Skin epidermis (tissue), 12 donors: ENCODE data around the gene SPEN.
"Not testable (repeated sequence)": the region's sequence is repeated elsewhere in the genome, so short reads cannot be mapped to it uniquely, and the experiment has no call there.

ENCODE experiments used
- H3K27ac ChIP-seq, 21 experiments: fragments of 200-600 bp; sonication (generic) in 11 of 21; one replicate each; pipeline ENCODE4 v1.5.0; 2020; ENCODE audit warnings: mild to moderate bottlenecking in 3 of 21, inconsistent platforms in 2 of 21, moderate library complexity in 2 of 21
- H3K4me3 ChIP-seq, 7 experiments: fragments of 200-600 bp; sonication (generic) in 2 of 7; one replicate each; pipeline ENCODE4 v1.5.0; 2020; ENCODE audit warnings: inconsistent platforms in 2 of 7, mild to moderate bottlenecking in 2 of 7, moderate library complexity in 1 of 7

The SPEN gene

DNA sequence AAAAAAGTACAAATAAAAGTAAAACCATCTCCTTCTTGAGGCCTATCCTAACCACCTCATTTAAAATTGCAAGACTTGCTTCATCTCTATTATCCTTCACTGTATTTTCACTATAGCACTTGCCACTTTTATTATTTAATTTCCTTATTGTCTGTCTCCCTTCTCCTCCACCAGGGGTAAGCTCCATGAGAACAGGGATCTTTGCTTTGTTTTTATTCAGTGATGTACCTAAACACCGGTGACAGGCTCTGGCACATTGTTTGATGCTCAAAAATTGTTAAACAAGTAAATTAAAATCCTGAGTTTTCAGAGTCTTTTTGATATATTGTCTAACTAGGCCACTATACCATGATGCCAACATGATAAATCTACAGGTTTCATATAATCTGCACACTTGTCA lies 17.2 kb upstream of the SPEN start:
- no peak overlapping the region for H3K4me3 ChIP-seq
- H3K27ac ChIP-seq = peak overlapping the region in 7 of 21 experiments; percentile 23 to 60 (median 33)

DNA sequence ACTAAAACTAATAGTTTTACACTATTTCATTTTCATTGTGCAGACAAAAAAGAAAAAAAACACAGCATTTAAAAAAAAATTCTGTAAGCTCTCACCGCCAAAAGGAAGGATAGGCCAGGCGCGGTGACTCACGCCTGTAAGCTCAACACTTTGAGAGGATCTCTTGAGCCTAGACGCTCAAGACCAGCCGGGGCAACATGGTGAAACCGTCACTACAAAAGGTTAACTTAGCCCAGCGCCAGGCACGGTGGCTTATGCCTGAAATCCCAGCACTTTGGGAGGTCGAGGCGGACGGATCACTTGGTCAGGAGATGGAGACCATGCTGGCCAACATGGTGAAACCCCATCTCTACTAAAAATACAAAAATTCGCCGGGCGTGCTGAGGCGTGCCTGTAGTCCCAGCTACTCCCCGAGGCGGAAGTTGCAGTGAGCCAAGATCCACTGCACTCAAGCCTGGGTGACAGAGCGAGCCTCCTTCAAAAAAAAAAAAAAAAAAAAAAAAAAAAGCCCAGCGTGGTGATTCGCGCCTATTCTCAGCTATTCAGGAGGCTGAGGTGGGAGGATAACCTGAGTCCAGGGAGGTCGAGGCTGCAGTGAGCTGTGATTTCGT lies 14.3 kb upstream of the SPEN start:
- peak overlapping the region in 20 of 21 experiments; percentile 54 to 100 (median 98) for H3K27ac ChIP-seq

DNA sequence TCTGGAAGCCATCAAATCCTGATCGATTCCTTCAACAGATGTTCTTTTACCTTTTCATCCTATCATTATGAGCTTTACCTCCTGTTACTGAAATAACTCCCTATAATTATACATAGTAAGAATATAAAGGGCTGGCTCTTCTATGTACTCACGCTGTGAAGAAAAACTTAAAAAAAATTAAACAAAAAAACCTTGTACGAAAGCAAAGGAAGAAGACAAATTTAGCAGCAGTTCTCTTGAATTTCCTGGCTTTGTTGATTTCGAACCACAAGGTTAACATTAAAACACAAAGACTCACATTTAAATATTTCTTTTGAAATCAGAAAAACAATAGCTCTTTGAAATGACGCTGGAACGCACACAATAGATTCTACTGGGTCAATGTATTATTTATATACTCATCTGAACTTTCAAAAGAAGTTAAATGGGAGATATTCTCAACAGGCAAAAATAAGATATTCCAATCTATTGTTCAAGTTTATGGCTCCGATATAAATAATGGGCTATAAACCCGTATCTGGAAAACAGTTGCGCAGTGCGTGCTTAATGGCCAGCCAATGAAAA lies 13.6 kb upstream of the SPEN start:
- H3K4me3 ChIP-seq = peak overlapping the region; percentile 51 to 81 (median 66)
- H3K27ac ChIP-seq = peak overlapping the region in 20 of 21 experiments; percentile 86 to 100 (median 99)

More for the DNA sequence above, 14.3 kb upstream of the SPEN start:
- H3K4me3 ChIP-seq = peak overlapping the region; percentile 51 to 81 (median 66)

DNA sequence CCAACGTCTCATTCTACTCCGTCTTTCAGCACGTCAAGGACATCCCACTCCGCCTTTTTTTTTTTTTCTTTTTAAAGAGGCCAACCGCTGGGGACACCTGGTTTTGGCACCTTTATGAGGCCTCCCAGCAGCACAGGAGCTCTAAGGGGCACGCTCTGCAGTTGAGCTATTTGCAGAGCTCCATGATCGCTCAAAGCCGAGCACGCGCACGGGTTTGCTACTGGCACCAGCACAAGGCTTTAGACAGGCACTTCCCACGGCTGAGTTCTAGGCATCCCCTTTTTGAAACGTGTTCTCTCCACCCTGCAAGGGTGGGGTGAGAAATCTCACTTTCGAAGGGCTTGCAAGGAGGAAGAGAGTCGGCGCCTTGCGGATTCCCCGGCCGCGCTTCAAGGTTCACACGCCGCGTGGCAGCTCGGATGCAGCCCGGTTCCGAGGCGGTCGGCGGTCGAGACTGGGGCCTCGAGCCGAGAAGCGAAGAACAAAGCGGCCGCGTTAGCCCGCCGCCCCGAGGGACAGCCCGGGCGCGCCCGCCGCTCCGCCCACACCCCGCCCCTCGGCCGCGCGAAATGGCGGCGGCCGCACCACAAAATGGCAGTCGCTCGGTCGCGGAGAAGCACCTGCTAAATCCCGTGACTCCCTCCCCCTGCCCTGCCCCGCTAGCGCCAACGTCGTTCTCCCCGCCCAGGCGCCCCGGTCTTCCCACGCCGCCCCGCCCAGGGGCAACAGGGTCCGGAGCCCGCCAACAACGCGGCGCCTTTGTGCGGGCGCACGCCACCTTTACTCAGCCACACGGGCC lies 12.9 kb upstream of the SPEN start:
- Histone ChIP-seq H3K4me3 (peak overlapping the region; percentile 51 to 81 (median 66)), H3K27ac (peak overlapping the region; percentile 86 to 100 (median 99))

DNA sequence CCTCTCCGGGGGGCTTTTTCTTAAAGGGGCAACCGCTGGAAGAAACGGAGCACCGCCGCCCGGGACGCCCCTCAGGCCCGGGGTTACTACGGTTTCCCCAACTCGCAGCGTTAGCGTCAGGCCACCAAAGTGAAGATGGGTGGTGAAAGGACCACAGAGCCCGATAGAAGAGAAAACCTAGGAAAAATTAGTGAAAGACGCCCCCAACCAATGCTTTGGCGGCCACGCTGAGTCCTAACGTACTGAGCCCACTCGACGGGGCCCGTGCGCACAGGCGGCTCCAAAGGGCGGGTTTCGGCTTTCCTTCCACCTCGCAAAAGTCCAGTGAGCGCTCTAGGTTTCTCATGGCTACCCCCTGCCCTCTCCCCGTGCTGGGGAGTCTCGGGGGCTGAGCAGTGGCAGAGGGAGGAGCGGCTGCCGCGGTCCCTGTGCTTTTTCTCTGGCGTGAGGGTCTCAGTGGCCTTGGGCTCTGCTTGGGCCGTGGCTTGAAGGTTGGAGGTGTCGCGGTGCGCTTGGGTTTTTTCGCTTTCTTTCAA lies 12.2 kb upstream of the SPEN start:
- H3K27ac ChIP-seq = peak overlapping the region; percentile 86 to 100 (median 99)
- peak overlapping the region; percentile 51 to 81 (median 66) for H3K4me3 ChIP-seq

DNA sequence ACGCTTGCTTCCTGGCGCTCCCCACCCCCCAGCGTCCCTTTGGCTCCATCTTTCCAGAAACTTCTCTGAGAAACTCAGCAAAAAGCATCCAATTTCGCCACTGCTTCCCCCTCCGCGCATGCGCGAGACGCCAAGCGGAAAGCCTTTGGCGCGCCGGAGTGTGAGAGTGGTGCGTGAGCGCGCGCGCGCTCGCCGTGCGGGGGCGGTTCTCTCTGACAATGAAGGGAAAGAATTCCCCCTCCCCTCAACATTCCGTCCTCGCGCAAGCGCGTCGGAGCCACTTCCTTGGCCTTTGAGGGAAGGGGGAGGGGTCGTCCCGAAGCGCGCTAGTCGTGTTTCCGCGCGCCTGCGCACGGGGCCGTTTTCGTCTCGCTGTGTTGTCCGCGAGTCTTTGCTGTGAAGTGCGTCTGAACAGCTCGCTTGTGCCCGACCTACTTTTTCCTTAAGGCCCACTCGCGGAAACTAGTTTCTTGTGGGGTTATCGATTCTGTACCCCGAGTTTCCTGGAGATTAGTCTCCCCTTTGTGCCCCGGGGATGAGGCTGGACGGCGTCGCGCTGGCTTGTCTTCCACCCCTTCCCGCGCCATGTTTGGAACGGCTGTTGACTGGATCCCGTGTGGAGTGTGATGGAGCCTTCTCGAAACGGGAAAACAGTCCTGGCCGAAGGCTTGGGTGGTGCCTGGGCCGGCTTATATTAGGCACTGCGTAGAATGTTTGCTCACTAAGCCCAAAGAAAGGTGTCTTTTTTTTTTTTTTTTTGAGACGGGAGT lies 11.6 kb upstream of the SPEN start:
- peak overlapping the region; percentile 51 to 81 (median 66) for H3K4me3 ChIP-seq

DNA sequence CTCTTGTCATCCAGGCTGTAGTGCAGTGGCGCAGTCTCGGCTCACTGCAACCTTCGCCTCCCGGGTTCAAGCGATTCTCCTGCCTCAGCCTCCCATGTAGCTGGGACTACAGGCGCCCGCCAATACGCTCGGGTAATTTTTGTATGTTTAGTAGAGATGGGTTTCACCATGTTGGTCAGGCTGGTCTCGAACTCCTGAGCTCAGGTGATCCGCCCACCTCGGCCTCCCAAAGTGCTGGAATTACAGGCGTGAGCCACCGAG lies 11.1 kb upstream of the SPEN start:
- H3K4me3 ChIP-seq = peak overlapping the region; percentile 51 to 81 (median 66)

More for the DNA sequence above, 11.6 kb upstream of the SPEN start:
- peak overlapping the region; percentile 86 to 100 (median 99) for H3K27ac ChIP-seq

DNA sequence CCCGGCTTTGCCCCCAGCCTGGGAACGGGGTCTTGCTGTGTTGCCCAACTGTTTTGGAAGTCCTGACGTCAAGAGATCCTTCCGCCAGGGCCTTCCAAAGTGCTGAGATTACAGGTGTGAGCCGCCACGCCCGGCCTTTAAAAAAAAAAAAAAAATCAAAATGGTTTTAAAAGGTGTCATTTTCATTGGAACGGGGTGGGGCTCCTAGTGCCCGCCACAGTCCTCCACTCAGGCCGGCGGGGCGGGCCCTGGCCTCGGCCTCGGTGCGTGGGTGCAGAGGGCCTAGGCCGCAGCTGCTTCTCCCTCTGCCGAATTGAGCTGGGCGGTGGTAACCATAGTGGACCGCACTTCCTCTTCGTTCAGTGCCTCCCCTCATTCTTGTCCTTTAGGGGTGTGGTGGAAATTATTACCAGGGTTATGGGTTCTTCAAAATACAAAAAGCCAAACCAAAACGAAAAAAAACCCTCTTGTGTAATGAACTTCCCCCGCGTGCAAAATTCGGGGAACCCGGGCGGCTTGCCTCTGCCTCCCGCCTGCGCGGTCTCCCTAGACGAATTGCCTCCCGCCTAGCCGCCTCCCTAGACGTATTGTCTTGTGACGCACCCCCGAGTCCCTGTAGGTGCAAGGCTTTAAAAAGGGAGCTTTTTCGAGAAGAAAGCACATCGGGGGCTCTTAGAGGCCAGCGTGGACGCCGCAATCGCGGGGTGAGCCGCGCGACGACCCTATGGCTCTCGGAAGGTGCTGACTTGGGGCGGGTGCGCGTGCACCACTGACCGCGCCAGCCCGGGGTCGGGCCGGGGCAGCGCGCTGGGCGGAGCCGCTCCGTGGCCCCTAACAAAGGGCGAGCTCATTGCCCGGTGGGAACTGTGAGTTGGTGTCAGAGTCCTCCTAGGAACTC lies 10.5 kb upstream of the SPEN start:
- Histone ChIP-seq H3K27ac (peak overlapping the region; percentile 27 to 100 (median 99)), H3K4me3 (peak overlapping the region; percentile 22 to 79 (median 65))

More for the DNA sequence above, 11.1 kb upstream of the SPEN start:
- peak overlapping the region; percentile 27 to 100 (median 99) for H3K27ac ChIP-seq

DNA sequence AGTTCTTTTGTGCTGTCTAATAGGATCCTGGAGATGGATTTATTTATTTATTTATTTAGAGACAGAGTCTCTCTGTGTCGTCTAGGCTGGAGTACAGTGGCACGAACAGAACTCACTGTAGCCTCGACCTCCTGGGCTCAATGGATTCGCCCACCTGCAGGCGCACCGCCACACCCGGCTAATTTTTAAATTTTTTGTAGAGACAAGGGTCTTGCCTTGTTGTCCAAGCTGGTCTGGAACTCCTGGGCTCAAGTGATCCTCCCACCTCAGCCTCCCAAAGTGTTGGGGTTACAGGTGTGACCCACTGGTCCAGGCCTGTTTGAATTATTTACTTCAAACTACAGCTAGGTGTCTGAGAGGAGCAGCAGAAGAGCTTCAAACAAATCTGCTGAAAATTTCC lies 9.6 kb upstream of the SPEN start:
- peak overlapping the region in 3 of 7 experiments; percentile 22 to 65 (median 24) for H3K4me3 ChIP-seq
- peak overlapping the region in 10 of 21 experiments; percentile 88 to 100 (median 99) for H3K27ac ChIP-seq

DNA sequence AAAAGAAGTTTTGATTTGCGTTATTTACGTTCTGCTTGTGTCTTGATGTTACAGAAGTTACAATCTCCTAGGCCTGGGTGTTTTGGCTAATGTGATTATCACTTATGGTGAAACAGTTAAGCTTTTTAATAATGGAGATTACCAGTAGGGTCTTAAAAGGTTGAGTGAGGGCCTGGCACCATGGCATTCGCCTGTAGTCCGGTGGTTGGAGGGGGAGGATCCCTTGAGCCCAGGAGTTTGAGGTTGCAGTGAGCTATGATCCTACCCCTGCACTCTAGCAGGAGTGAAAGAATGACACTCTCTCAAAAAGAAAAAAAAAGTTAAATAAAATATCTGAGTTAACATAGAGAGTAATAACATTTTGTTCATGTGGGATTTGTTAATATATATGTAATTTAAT lies 8.8 kb upstream of the SPEN start:
- peak overlapping the region in 1 of 21 experiments; percentile 18 for H3K27ac ChIP-seq
- no peak overlapping the region for H3K4me3 ChIP-seq

DNA sequence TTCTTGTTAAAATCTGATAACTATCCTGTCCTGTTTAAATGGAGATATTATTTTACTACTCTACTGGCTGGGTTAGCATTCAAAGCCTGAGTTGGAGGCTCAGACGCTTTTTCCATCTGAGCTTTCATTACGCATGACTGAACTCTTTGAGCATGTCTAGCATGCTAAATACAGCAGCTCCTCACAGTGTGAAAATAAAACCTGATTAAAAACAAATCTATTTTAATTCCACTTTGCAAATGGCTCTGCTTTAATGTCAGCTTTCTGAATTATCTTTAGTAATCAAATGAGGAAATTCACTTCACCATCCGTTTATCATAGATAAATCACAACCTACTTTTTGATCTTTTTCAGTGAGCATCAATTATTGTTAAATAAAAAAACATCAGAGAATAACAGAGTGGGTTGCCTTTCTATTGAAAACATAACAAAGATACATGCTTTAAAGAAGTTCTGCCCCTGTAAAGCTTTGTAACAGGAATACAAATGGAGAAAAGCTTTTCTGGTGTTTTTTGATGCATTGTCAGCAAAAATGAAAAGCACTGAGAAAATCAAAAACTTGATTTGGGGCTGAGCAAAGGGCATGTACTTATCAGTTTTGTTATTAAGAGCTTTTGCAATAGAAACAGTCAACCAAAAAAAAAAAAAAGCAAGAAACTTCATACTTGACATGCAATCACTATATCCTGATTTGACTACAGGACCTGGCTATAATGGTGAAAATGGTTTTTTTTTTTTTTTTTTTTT lies 3.5 kb upstream of the SPEN start:
- Histone ChIP-seq H3K27ac (peak overlapping the region in 3 of 21 experiments; percentile 4 to 45 (median 33)), H3K4me3 (no peak overlapping the region)

DNA sequence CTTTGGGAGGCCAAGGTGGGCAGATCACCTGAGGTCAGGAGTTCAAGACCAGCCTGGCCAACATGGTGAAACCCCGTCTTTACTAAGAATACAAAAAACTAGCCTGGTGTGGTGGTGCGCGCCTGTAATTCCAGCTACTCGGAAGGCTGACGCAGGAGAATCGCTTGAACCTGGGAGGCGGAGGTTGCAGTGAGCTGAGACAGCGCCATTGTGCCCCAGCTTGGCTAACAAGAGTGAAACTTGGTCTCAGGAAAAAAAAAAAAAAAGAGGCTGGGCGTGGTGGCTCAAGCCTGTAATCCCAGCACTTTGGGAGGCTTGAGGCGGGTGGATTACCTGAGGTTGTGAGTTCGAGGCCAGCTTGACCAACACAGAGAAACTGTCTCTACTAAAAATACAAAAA lies 1.5 kb upstream of the SPEN start:
- peak overlapping the region in 1 of 7 experiments; percentile 89 for H3K4me3 ChIP-seq
- not testable (repeated sequence) for H3K27ac ChIP-seq

DNA sequence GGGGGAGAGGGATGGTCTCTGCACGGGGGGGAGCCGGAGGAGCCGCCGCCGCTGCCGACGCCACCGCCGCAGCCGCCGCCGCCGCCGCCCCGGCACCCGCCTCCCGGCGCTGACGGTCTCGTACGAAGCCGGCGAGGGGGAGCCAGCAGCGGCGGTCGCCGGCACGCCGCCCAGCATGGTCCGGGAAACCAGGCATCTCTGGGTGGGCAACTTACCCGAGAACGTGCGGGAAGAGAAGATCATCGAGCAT lies 311 bp downstream of the SPEN start:
- peak overlapping the region; percentile 55 to 96 (median 72) for H3K4me3 ChIP-seq
- peak overlapping the region; percentile 83 to 98 (median 93) for H3K27ac ChIP-seq

DNA sequence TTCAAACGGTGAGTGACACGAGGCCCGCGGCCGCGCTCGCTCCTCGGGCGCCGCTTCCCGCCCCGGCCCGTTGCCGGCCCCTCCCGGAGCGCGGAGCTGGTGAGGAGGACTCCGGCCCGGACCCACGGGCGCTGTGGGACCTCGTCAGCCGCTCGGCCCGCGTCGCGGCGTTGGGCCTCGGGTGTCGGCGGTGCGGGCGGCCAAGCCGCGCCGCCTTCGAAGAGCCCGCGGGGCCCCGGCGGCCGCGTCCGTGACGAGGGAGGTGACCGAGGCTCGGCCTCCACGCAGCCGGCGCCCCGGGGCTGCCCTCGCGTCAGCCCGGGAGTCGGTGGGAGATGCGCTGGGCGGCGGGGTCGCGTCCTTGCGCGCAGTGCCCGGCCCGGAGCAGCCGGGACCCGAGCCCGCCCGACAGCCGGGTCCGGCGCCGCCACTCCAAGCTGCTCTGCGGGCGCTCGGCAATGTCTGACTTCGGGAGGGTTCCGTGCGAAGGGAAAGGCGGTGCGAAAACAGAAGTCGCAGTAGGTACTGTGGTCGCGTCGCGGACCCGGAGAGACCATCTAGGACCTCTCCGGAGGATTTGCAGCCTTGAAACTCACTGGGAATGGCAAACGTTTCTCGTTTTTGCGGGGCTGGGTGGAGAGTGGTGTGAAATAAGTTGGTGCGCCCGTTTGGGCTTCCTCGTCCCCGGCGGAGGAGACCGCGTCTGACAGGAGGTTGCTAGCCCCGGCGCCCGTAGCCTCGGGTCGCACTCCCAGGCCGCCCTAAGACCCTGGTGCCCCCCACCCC lies 829 bp downstream of the SPEN start:
- Histone ChIP-seq H3K27ac (peak overlapping the region; percentile 83 to 98 (median 93)), H3K4me3 (peak overlapping the region; percentile 55 to 96 (median 72))

DNA sequence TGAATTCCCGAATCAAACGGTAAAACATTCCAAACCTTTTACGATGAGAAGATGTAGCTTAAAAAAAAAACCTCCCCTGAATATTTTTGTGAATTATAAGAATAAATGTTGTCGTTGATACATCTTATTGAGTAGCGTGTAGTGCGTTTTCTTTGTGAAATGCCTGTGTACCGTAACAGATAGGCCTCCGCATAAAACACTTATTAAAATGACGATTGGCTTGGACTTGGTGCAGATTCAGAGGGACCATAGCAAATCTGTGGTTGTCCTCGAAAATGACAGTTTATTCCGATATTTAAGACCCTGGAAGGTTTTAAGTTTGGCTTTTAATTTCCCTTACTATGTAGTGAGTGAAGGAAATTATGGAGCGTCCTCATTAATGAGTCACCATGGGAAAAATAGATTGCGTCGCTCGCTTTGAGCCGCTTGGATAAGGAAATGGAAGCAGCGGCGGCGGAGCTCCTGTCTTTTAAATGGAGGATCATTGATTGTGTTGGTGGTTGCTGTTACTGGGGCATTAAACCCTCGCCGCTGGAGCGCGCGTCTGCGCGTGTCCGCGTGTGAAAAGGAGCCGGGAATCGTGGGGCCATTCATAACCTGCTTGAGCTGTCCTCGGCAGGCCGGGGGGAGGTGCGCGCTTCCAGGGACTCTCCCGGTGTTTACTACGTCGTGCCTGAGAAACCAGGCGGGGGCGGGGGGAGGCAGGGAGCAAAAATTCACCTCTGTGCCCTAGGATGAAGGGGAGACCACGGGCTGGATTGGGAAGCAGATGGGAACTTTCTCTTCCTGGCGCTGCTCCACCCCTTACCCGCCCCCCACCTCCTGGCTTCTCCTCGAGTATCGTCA lies 1.6 kb downstream of the SPEN start:
- Histone ChIP-seq H3K4me3 (peak overlapping the region; percentile 55 to 96 (median 72)), H3K27ac (peak overlapping the region; percentile 83 to 98 (median 93))

DNA sequence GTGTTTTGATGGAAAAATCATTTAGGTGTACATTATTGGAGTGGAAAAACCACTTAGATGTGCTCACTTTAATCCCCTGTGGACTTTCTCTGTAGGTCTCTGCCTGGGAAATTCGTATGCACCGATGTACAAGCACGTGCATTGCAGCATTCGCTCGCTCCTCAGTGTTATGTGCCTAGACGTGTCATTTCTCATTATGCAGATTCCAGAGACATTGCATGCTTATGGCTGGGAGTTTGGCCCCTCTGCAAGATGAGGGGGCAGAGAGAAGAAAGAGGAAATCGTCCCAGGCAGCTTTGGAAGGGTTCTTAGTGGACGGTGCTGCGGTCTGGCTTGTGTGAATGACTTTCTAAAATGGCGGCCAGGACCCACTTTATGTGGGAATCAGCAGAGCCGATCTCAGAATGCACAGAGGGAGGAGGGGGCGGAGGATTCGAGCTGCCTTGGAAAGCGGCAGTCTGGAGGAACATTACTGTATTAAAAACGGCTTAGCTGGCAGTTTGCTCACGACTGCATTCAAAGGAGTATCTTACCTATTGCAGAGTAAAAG lies 2.3 kb downstream of the SPEN start:
- Histone ChIP-seq H3K27ac (peak overlapping the region; percentile 35 to 98 (median 93)), H3K4me3 (peak overlapping the region; percentile 55 to 96 (median 72))
